AG10803 (cell line): Measurements from ENCODE around the gene ATP2B2.

Experiments
- DNase-seq: peaks from one replicate; pipeline ENCODE4 v3.0.0; 2010; ENCODE audit warnings: low read depth
- H3K4me3 ChIP-seq: 2 replicates; pipeline ENCODE4 v1.5.1; 2011; ENCODE audit warnings: mild to moderate bottlenecking, low read length, control low read depth
- TF ChIP-seq, protein P1 (sequence below): conservative IDR thresholded peaks from 2 replicates; pipeline ENCODE4 v1.5.1; 2011; ENCODE audit warnings: mild to moderate bottlenecking, low read length, control low read depth, inconsistent platforms

ATP2B2 gene

DNA sequence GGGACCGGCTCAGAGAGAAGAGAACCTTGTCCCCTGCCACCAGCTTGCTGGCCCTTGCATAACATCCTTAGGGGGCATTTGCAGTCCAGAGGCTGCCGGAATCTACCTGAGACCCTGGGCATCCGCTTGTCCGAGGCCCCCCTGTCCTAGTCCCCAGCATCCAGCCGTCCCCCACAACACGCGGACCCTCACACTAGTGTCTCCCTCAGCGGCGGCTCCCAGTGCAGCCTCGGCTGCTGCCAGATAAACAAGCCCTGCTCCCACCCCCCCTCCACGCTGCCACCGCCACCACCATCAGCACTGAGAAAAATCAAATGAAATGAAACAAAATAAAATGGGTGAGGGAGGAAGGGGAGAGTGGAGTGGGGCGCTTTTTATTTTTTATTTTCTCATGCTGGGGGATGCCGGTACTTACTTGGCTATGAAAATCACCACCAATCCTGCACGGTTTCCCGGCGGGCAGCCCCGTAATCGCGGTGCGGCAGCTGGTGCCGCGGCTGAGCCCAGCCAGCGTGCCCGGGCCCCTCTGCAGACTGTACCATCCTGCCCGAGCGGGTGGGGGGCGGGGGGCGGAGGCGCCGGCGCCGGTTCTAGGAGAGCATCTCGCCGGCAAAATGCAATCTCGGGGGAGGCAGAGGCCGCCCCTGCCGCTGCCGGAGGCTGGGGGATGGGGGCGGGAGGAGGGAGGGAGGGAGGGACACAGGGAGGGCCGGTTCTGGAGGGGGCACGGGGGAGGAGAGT lies at the start of gene ATP2B2:
TSS of gene ATP2B2 (minus strand) at position 537 of the 741 bp plus-strand sequence. CDS start 56,043 bp downstream, outside the sequence.
- TF ChIP-seq, protein P1, sequence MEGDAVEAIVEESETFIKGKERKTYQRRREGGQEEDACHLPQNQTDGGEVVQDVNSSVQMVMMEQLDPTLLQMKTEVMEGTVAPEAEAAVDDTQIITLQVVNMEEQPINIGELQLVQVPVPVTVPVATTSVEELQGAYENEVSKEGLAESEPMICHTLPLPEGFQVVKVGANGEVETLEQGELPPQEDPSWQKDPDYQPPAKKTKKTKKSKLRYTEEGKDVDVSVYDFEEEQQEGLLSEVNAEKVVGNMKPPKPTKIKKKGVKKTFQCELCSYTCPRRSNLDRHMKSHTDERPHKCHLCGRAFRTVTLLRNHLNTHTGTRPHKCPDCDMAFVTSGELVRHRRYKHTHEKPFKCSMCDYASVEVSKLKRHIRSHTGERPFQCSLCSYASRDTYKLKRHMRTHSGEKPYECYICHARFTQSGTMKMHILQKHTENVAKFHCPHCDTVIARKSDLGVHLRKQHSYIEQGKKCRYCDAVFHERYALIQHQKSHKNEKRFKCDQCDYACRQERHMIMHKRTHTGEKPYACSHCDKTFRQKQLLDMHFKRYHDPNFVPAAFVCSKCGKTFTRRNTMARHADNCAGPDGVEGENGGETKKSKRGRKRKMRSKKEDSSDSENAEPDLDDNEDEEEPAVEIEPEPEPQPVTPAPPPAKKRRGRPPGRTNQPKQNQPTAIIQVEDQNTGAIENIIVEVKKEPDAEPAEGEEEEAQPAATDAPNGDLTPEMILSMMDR = no peak
- DNase-seq = no peak
- H3K4me3 ChIP-seq = no peak within 1 kb of the TSS

DNA sequence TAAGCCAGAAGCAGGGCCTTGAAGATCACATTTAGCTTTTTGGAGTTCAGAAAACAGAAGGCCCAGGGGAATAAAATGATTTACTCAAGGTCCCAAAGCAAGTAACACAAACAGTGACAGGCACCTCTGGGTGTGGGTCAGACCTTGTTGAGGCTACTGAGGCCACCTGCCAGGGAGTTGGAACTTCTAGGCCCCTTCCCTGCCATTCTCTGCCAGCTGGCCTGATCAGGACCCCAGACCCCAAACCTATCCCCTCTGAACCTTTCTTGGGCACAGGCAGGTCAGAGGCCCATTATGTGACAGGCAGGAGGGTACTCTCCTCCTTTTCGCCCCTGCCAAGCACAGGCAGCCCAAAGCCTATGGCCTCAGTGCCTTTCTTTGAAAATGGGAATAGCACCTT lies 49.4 kb upstream of the ATP2B2 start:
- DNase-seq = no peak
- no peak overlapping the region for H3K4me3 ChIP-seq
- TF ChIP-seq, protein P1 = no peak

DNA sequence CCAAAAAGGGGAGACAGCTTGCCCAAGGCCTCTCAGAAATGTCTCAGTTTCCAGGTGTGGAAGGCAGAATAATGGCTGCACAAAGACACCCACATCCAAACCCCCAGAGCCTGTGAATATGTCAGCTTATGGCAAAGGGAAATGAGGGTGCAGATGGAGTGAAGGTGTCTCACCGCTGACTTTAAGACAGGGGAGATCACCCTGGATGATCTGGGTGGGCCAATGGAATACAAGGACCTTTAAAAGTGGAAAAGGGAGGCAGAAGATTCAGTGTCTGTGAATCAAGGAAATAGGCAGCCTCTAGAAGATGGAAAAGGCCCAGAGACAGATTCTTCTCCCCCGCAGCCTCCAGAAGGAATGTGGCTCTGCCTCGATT lies 48.8 kb upstream of the ATP2B2 start:
- DNase-seq = no peak
- H3K4me3 ChIP-seq = no peak overlapping the region
- TF ChIP-seq, protein P1 = no peak

DNA sequence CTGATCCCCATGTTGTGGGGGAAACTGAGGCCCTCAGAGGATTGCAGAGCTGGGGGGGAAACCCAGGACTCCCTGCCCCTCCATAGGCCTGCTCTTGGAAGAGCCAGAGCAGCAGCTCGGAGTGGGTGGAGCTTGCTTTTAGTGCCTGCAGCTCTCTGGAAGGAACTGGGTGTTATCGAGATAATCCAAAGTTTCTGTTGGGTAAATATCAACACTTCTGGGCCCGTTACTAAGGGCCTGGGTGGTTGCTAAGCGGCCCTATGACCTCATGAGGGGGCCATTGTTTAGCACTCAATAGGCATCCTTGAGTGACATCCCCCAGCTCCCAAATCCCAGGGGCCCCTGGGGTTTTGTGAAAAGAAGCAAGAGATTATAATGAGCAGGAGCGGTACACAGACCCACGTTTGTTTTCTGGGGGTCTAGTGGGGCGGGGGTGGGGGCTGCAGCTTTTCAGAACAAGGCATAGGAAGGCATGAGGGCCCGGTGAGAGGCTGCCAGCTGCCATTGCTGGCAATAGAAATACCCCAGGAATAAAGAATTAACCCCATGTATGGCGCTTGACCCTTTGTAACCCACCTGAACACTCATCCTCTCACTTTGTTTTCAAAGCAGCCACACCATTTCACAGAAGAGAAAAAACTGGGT lies 48.3 kb upstream of the ATP2B2 start:
- TF ChIP-seq, protein P1 = no peak
- H3K4me3 ChIP-seq = no peak overlapping the region
- DNase-seq = no peak

DNA sequence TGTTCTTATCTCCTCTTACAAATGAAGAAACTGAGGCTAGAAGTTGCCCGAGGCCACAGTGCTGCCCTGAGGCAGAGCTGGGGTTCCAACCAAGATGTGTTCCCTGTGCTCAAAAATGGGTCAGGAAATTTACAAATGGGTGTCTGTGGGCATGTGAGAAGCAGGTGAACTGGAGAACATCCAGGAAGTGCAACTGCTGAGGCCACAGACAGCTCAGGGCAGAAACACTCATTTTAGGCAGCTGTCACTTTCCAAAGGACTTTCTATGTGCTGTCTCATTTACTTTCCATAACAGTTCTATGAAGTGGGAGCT lies 47.2 kb upstream of the ATP2B2 start:
- H3K4me3 ChIP-seq = no peak overlapping the region
- TF ChIP-seq, protein P1 = no peak
- DNase-seq = no peak

DNA sequence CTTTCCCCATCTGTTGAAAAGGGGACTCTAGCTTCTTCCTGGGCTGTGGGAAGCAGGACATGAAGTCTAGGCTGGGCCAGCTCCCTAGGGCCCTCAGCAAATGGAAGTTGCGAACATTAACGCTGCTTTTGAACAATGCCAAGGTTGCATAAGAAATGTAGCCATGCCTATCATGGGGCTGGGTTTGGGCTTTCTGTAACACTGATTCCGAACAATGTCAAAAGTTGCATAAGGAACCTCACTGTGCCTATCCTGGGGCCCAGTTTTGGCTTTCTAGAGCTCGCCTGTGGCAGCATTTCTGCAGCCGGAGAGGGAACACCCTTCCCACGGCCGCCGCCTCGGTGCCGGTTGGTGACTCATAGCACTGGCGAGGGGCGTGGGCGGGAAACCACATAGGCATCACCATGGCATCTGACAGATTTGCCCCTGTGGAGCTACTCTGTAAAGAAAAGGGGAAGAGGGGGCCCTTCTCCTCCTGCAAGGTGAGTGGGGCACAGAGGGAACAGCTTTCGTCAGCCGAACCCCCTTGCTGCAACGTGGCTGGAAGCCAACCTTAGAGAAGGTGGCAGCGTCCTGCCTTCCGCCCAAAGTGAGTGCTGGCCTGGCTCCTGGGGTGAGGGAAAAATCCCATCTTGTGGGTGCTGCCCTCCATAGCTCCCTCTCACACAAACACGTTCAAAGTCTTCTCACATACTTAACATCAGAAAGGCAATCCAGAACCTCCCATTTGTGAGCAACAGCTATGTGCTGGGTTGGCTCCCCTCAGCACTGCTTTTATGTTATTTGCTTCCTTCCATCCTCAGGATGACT lies 46.6 kb upstream of the ATP2B2 start:
- TF ChIP-seq, protein P1 = no peak
- H3K4me3 ChIP-seq = no peak overlapping the region
- no peak for DNase-seq

DNA sequence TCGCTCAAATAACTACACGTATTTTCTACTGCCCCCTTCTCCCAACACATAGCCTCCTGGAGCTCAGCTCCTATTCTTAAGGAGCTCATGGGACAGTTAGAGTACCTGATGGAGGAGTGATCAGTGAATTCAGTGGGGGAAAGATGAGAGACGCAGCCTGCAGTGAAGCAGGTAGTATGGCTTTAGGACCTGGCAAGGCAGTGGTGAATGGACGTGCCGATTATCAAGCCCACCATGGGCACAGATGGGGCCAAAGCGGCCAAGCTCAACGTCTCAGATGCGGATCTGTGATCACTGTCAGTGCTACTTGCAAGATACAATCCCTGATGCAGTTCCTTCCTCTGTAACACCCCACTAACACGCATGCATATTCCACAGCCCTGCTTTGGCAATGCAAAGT lies 45.8 kb upstream of the ATP2B2 start:
- H3K4me3 ChIP-seq = no peak overlapping the region
- TF ChIP-seq, protein P1 = no peak
- no peak for DNase-seq
